Measurements from ENCODE around the gene VPREB3.

The VPREB3 gene

GRCh38 chr22:23782703-23783102, 28.5 kb upstream of the VPREB3 start:
- no peak for DNase-seq (ENCODE audit: low spot score)

- DNase-seq (ENCODE audit: low spot score): no peak
These were observed 28.0 kb upstream of the VPREB3 start for GRCh38 chr22:23782252-23782651.

GRCh38 chr22:23781511-23782183, 27.4 kb upstream of the VPREB3 start:
- no peak for DNase-seq (ENCODE audit: low spot score)

DNA sequence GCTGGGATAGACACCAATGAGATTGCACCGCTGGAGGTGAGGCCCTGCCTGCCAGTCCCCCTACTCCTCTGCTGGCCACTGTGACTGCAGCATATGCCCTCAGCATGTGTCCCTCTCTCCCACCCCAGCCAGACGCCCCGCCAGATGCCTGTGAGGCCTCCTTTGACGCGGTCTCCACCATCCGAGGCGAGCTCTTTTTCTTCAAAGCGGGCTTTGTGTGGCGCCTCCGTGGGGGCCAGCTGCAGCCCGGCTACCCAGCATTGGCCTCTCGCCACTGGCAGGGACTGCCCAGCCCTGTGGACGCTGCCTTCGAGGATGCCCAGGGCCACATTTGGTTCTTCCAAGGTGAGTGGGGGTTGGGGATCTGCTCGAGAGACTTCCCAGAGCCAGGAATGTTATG, 26.8 kb upstream of the VPREB3 start:
- no peak for DNase-seq (ENCODE audit: low spot score)

GRCh38 chr22:23780146-23780748, 26.0 kb upstream of the VPREB3 start:
- DNase-seq (ENCODE audit: low spot score): no peak

- no peak for DNase-seq (ENCODE audit: low spot score)
These were observed 25.5 kb upstream of the VPREB3 start for GRCh38 chr22:23779731-23780130.

DNA sequence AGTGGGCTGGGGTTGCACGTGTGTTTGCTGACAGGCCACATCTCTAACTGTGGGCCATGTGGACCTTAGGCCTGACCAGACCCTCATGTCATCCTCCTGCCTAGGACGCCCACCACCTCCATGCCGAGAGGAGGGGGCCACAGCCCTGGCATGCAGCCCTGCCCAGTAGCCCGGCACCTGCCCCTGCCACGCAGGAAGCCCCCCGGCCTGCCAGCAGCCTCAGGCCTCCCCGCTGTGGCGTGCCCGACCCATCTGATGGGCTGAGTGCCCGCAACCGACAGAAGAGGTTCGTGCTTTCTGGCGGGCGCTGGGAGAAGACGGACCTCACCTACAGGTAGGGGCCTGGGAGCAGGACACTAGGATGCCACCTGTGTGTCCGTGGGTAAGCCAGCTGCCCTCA, 24.9 kb upstream of the VPREB3 start:
- DNase-seq (ENCODE audit: low spot score): no peak

GRCh38 chr22:23778577-23778900, 24.3 kb upstream of the VPREB3 start:
- DNase-seq (ENCODE audit: low spot score): no peak

GRCh38 chr22:23777776-23778576, 23.8 kb upstream of the VPREB3 start:
- no peak for DNase-seq (ENCODE audit: low spot score)

DNA sequence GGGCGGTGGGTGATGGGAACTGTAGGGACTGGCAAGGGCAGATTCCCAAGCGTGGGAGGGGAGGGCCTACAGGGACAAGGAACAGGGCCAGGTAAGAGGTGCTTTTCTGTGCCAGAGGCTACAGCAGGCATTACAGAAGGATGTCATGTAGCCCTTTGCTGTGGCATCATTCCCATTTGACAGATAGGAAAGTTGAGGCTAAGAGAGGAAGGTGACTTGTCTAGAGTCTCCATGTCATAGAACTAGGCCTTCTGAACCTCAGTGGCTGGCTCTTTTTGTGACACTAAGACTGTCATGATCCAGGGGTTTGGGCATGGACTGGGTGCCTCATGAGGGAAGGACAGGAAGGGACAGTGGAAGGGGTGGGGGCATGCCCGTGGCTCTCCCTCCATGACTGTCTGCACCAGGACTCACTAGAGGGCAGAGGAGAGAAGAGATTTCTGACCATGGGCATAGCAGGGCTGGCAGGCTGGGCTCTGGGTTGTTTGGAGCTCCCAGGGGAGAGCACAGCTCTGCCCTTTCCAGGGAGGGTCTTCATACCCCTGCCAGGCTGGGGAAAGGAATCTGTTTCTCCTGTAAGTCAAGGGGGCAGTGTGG, 21.7 kb upstream of the VPREB3 start:
- DNase-seq (ENCODE audit: low spot score): no peak

GRCh38 chr22:23774922-23775436, 20.8 kb upstream of the VPREB3 start:
- no peak for DNase-seq (ENCODE audit: low spot score)

DNA sequence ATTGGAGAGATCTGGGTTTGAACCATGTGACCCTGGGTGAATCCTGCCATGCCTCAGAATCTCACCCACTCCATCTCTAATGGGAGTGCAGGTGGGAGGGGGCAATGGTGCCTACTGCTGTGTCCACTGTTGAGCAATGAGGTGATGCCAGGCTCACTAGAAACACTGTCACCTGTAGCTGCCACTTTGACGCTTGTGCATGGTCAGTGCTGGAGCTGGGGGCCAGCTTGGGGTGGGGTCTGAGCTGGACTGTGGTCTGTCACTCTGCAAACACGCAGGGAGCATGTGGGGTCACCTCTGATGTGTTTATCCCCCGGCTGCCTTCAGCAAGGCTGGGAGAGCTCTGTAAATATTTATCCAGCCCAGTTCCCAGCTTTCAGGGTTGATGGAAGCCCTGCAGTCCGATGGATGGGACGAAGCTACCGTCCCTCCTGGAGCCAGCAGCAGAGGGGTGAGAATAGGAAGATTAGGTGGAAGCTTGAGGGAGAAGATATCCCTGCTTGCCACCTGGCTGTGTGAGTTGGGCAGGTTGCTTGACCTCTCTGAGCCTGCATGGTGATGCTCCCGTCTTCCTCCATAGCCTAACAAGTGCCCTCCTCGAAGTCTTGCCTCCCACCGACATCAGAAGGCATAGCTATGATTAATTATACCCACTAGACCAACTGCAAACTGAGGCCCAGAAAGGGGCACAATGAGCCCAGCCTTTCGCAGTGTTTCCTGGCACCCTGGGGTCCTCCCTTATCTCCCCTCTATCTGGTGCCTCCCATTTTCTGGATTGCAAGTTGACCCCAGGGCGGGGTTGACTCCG, 20.1 kb upstream of the VPREB3 start:
- no peak for DNase-seq (ENCODE audit: low spot score)

- no peak for DNase-seq (ENCODE audit: low spot score)
These were observed 19.4 kb upstream of the VPREB3 start for GRCh38 chr22:23773483-23774113.

GRCh38 chr22:23772649-23773473, 18.6 kb upstream of the VPREB3 start, which contains the start of gene MMP11:
Gene MMP11, plus strand, starts transcription at chr22:23772849. Its CDS starts 22 bp downstream, at chr22:23772871.
- peak; percentile 88 for DNase-seq (ENCODE audit: low spot score)

GRCh38 chr22:23772315-23772648, 18.1 kb upstream of the VPREB3 start:
- DNase-seq (ENCODE audit: low spot score): no peak

DNA sequence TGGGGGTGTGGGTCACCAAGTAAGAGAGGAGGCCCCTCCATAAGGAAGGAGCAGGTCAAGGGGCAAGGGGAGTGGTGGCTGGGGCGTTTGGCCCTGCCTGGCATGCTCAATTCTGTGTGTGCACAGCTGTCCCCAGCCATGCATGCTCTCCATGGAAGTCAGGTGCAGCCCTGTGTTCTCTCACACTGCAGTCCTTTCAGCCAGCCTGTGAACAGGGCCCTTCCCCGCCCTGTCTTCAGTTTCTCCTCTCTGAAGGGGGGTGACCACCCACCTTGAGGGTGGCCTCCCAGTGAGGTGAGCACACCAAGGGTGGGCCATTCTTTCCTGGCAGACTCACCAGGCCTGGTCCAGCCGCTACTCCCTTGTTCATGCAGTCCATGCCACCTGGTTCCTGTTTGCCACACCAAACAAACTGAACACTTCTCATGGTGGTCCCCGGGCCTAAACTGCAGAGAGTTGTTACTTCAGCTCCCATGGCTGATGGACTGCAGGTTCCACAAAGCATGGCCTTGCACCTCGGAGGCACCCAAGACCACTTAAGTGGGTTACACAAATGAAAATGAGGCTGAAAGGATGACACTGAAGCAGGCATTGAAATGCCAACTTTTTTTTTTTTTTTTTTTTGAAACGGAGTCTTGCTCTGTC, 15.2 kb upstream of the VPREB3 start:
- no peak for DNase-seq (ENCODE audit: low spot score)

DNA sequence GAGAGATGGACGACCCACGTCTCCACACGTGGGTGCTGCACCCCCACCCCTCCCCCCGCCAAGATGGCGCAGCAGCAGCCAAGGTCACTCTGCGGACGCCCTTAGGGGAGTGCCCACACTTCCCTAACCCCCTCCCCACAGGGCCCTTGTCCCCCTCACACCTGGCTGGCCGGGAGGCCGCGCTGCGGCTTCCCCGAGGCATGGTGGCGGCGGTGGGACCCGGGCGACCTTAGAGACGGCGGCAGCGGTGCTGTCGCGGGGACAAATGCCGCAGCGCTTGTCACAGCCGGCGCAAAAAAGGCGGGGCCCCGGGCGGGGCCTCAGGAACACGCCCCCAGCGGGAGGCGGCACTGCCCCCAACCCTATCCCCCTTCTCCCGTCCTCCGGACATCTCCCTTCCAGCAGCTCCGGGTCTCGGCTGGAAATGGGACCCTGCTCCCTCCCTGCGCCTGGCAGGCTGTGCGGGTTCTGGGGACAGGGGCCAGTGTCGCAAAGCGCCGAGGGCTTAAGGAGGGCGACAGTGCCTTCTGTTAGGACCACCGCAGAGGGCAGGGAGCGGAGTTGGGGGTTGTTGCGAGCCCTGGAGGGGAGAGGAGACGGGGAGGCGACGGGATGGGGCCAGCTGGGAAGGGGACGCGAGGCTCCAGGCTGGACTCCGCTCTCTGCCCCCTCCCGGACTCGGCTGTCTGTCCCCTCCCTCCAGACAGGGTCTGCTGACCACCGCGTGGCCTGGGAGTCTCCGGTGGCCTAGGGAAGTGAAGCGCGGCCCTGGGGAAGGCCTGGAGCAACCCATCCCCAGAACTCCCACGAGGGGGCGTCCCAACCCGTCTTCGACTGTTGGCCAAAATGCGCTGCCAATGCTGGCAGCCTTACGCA, 13.7 kb upstream of the VPREB3 start, which contains the start of gene CHCHD10:
Gene CHCHD10 (minus strand): TSS at position 300 of the 876 bp plus-strand sequence. CDS start 98 bp downstream, at position 202.
- peak; percentile 97 for DNase-seq (ENCODE audit: low spot score)

DNA sequence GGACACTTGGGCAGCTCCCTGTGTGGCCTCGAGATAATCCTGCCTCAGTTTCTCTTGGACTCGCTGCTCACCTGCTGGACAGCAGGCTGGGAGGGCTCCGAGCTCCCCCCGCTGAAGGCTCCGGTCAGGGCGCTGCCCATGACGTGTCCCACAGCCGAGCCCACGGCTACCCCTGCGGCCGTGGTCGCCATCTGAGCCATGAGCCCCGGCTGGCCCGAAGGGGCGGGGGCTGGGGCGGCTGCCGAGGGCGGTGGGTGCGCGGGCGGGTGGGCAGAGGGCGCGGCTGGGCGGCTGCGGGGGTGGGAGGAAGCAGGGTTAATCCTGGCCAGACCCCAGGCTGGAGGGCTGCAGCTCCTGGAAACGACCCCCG, 13.1 kb upstream of the VPREB3 start:
- no peak for DNase-seq (ENCODE audit: low spot score)

All from HuH-7 (cell line).